SK-N-MC (cell line): ENCODE results near the gene KCNAB1.

Experiments
- DNase-seq: peaks from one replicate; pipeline ENCODE4 v3.0.0-alpha.2; 2011; ENCODE audit warnings: low read depth, low spot score
- H3K27ac ChIP-seq: fragments of 200-600 bp; sonication (generic); 2 replicates; pipeline ENCODE4 v1.5.1; 2016; ENCODE audit warnings: mixed run types
- H3K36me3 ChIP-seq: fragments of 200-600 bp; sonication (generic); 2 replicates; pipeline ENCODE4 v1.6.1; 2017; ENCODE audit warnings: antibody characterized with exemption, low read length, mixed read lengths; ENCODE audit not compliant: insufficient read depth
- H3K4me3 ChIP-seq: fragments of 200-600 bp; sonication (generic); 2 replicates; pipeline ENCODE4 v1.5.1; 2016
- H3K9ac ChIP-seq: fragments of 200-600 bp; sonication (generic); 2 replicates; pipeline ENCODE4 v1.8.0; 2017; ENCODE audit warnings: mixed run types, mixed read lengths; ENCODE audit not compliant: insufficient read length
- H3K9me3 ChIP-seq: fragments of 200-600 bp; sonication (generic); 2 replicates; pipeline ENCODE4 v1.6.1; 2017; ENCODE audit warnings: low read depth, mild to moderate bottlenecking, antibody characterized with exemption, low read length, moderate library complexity, mixed read lengths
- EZH2 ChIP-seq: fragments of 200-600 bp; sonication (generic); IDR thresholded peaks from one replicate; pipeline ENCODE4 v1.6.1; 2017; ENCODE audit warnings: antibody characterized with exemption
- FOXP2 ChIP-seq: optimal IDR thresholded peaks from 2 replicates; pipeline ENCODE3; 2011; ENCODE audit warnings: mild to moderate bottlenecking, moderate library complexity; ENCODE audit not compliant: insufficient read depth; ENCODE audit errors: extremely low read length, control extremely low read depth
- POLR2AphosphoS5 ChIP-seq: IDR thresholded peaks from 2 replicates; pipeline ENCODE4 v1.6.1; 2012; ENCODE audit warnings: mild to moderate bottlenecking, low read depth, low read length, borderline replicate concordance

KCNAB1 gene

GRCh38 chr3:156341332-156341731 is 221.0 kb downstream of the KCNAB1 start:
- no peak for DNase-seq
- Histone ChIP-seq H3K4me3 (no peak overlapping the region), H3K9me3 (no peaks in the 10 kb centered on the region), H3K9ac (no peak overlapping the region), H3K27ac (no peak overlapping the region), H3K36me3 (no peaks in the 10 kb centered on the region)
- TF ChIP-seq FOXP2 (no peak), POLR2AphosphoS5 (no peak), EZH2 (no peak)

- H3K36me3 ChIP-seq = no peaks in the 10 kb centered on the region
- TF ChIP-seq EZH2 = no peak
- no peak for TF ChIP-seq FOXP2
- no peak for TF ChIP-seq POLR2AphosphoS5
- no peak for DNase-seq
Observed at GRCh38 chr3:156341831-156342416, 221.5 kb downstream of the KCNAB1 start.

GRCh38 chr3:156344215-156344614 is 223.8 kb downstream of the KCNAB1 start:
- DNase-seq = no peak
- Histone ChIP-seq H3K9me3 (no peaks in the 10 kb centered on the region), H3K4me3 (no peak overlapping the region), H3K36me3 (no peaks in the 10 kb centered on the region), H3K27ac (no peak overlapping the region), H3K9ac (no peak overlapping the region)
- TF ChIP-seq EZH2 (no peak), FOXP2 (no peak), POLR2AphosphoS5 (no peak)

More at GRCh38 chr3:156341831-156342416, 221.5 kb downstream of the KCNAB1 start:
- no peak overlapping the region for H3K4me3 ChIP-seq
- no peak overlapping the region for H3K9ac ChIP-seq
- no peak overlapping the region for H3K27ac ChIP-seq
- H3K9me3 ChIP-seq = no peaks in the 10 kb centered on the region

GRCh38 chr3:156349111-156349510 is 228.7 kb downstream of the KCNAB1 start:
- Histone ChIP-seq H3K9ac (no peak overlapping the region), H3K9me3 (no peaks in the 10 kb centered on the region), H3K4me3 (no peak overlapping the region), H3K36me3 (no peaks in the 10 kb centered on the region), H3K27ac (no peak overlapping the region)
- DNase-seq = no peak
- no peak for TF ChIP-seq EZH2
- no peak for TF ChIP-seq FOXP2
- TF ChIP-seq POLR2AphosphoS5 = no peak

GRCh38 chr3:156349978-156350377 is 229.6 kb downstream of the KCNAB1 start:
- H3K4me3 ChIP-seq = no peak overlapping the region
- no peak for DNase-seq

GRCh38 chr3:156350781-156351180 is 230.4 kb downstream of the KCNAB1 start:
- DNase-seq = no peak
- no peak overlapping the region for H3K27ac ChIP-seq
- H3K9ac ChIP-seq = no peak overlapping the region
- no peaks in the 10 kb centered on the region for H3K9me3 ChIP-seq
- H3K36me3 ChIP-seq = no peaks in the 10 kb centered on the region
- no peak overlapping the region for H3K4me3 ChIP-seq
- TF ChIP-seq POLR2AphosphoS5 (no peak), EZH2 (no peak), FOXP2 (no peak)

More at GRCh38 chr3:156349978-156350377, 229.6 kb downstream of the KCNAB1 start:
- no peak overlapping the region for H3K9ac ChIP-seq
- H3K36me3 ChIP-seq = no peaks in the 10 kb centered on the region
- H3K27ac ChIP-seq = no peak overlapping the region
- no peak for TF ChIP-seq FOXP2
- H3K9me3 ChIP-seq = no peaks in the 10 kb centered on the region

- Histone ChIP-seq H3K9ac (no peak overlapping the region), H3K9me3 (no peaks in the 10 kb centered on the region), H3K36me3 (no peaks in the 10 kb centered on the region), H3K4me3 (no peak overlapping the region), H3K27ac (no peak overlapping the region)
- no peak for DNase-seq
- TF ChIP-seq POLR2AphosphoS5 (no peak), EZH2 (no peak), FOXP2 (no peak)
Observed at GRCh38 chr3:156351783-156352182, 231.4 kb downstream of the KCNAB1 start.

GRCh38 chr3:156352728-156353127 is 232.3 kb downstream of the KCNAB1 start:
- no peak overlapping the region for H3K27ac ChIP-seq

GRCh38 chr3:156353563-156353962 is 233.2 kb downstream of the KCNAB1 start:
- no peak for TF ChIP-seq POLR2AphosphoS5
- no peak for TF ChIP-seq FOXP2
- no peak for TF ChIP-seq EZH2
- H3K9me3 ChIP-seq = no peaks in the 10 kb centered on the region
- no peaks in the 10 kb centered on the region for H3K36me3 ChIP-seq
- no peak overlapping the region for H3K9ac ChIP-seq
- DNase-seq = no peak
- H3K27ac ChIP-seq = no peak overlapping the region
- no peak overlapping the region for H3K4me3 ChIP-seq

More at GRCh38 chr3:156352728-156353127, 232.3 kb downstream of the KCNAB1 start:
- DNase-seq = no peak
- Histone ChIP-seq H3K4me3 (no peak overlapping the region), H3K9ac (no peak overlapping the region), H3K9me3 (no peaks in the 10 kb centered on the region), H3K36me3 (no peaks in the 10 kb centered on the region)
- TF ChIP-seq POLR2AphosphoS5 (no peak), FOXP2 (no peak), EZH2 (no peak)
